WTC11 (cell line): ENCODE results near the gene ACTMAP. TPM values are rescaled to one million over a fixed set of nuclear protein-coding genes. Genes with fewer than 3 reads are reported as not detected.

Source experiments
- ATAC-seq: fragments of 200-7000 bp; cut with Tn5 transposase; 2 replicates; pipeline ENCODE4 v1.10.0; 2021; ENCODE audit warnings: mild to moderate bottlenecking, moderate library complexity
- CTCF ChIA-PET: fragments of 300-600 bp; sonication (Branson Sonifier 250); formaldehyde crosslinking; loops from one replicate; lab custom pipeline; 2021; ENCODE audit warnings: antibody characterized with exemption; lab: Charles Lee
- POLR2A ChIA-PET: fragments of 350-600 bp; sonication (Branson Sonifier 250); formaldehyde crosslinking; loops from one replicate; lab custom pipeline; 2021; ENCODE audit warnings: antibody characterized with exemption; lab: Charles Lee
- DNase-seq: peaks from one replicate; pipeline ENCODE4 v3.0.0; 2021; ENCODE audit warnings: low spot score
- H3K27ac Mint-ChIP-seq: 2 replicates; pipeline ENCODE4 v1.8.0; 2021; ENCODE audit warnings: mixed read lengths
- H3K27me3 Mint-ChIP-seq: 2 replicates; pipeline ENCODE4 v1.8.0; 2021; ENCODE audit warnings: low read depth, mild to moderate bottlenecking, moderate library complexity, mixed read lengths
- H3K36me3 Mint-ChIP-seq: 2 replicates; pipeline ENCODE4 v1.8.0; 2021; ENCODE audit warnings: mixed read lengths
- H3K4me1 Mint-ChIP-seq: 2 replicates; pipeline ENCODE4 v1.8.0; 2022; ENCODE audit warnings: mixed read lengths
- H3K4me3 Mint-ChIP-seq: 2 replicates; pipeline ENCODE4 v1.8.0; 2021; ENCODE audit warnings: mild to moderate bottlenecking, moderate library complexity, mixed read lengths
- H3K9me3 Mint-ChIP-seq: 2 replicates; pipeline ENCODE4 v1.8.0; 2021; ENCODE audit warnings: mixed read lengths
- CREB1 ChIP-seq: sonication (generic); formaldehyde crosslinking; IDR thresholded peaks from 2 replicates; pipeline ENCODE4 v1.8.0; 2023; ENCODE audit warnings: mild to moderate bottlenecking, missing genetic modification reagents
- CREM ChIP-seq: sonication (generic); formaldehyde crosslinking; IDR thresholded peaks from 2 replicates; pipeline ENCODE4 v1.8.1; 2022; ENCODE audit warnings: mild to moderate bottlenecking, missing genetic modification reagents, moderate library complexity
- FOXK1 ChIP-seq: sonication (generic); formaldehyde crosslinking; IDR thresholded peaks from 2 replicates; pipeline ENCODE4 v1.8.0; 2022; ENCODE audit warnings: mild to moderate bottlenecking, moderate library complexity, missing genetic modification reagents
- FOXP1 ChIP-seq: sonication (generic); formaldehyde crosslinking; IDR thresholded peaks from 2 replicates; pipeline ENCODE4 v1.8.0; 2022; ENCODE audit warnings: missing genetic modification reagents, mild to moderate bottlenecking, moderate library complexity, borderline replicate concordance
- FOXP4 ChIP-seq: sonication (generic); formaldehyde crosslinking; IDR thresholded peaks from 2 replicates; pipeline ENCODE4 v1.8.0; 2022; ENCODE audit warnings: mild to moderate bottlenecking, missing genetic modification reagents
- KAT7 ChIP-seq: sonication (generic); formaldehyde crosslinking; IDR thresholded peaks from 2 replicates; pipeline ENCODE4 v1.8.1; 2023; ENCODE audit warnings: missing genetic modification reagents, mild to moderate bottlenecking, borderline replicate concordance
- MAX ChIP-seq: sonication (generic); formaldehyde crosslinking; IDR thresholded peaks from 2 replicates; pipeline ENCODE4 v1.8.0; 2022; ENCODE audit warnings: mild to moderate bottlenecking, missing genetic modification reagents
- MYBL2 ChIP-seq: sonication (generic); formaldehyde crosslinking; IDR thresholded peaks from 2 replicates; pipeline ENCODE4 v1.8.1; 2023; ENCODE audit warnings: mild to moderate bottlenecking, moderate library complexity, missing genetic modification reagents
- SP1 ChIP-seq: sonication (generic); formaldehyde crosslinking; conservative IDR thresholded peaks from 2 replicates; pipeline ENCODE4 v1.8.1; 2022; ENCODE audit warnings: missing genetic modification reagents
- TEAD1 ChIP-seq: sonication (generic); formaldehyde crosslinking; IDR thresholded peaks from 2 replicates; pipeline ENCODE4 v1.8.0; 2022; ENCODE audit warnings: mild to moderate bottlenecking, missing genetic modification reagents
- TEAD4 ChIP-seq: sonication (generic); formaldehyde crosslinking; IDR thresholded peaks from 2 replicates; pipeline ENCODE4 v1.8.0; 2022; ENCODE audit warnings: mild to moderate bottlenecking, missing genetic modification reagents
- USF1 ChIP-seq: sonication (generic); formaldehyde crosslinking; IDR thresholded peaks from 2 replicates; pipeline ENCODE4 v1.8.0; 2022; ENCODE audit warnings: mild to moderate bottlenecking, missing genetic modification reagents
- USF2 ChIP-seq: sonication (generic); formaldehyde crosslinking; IDR thresholded peaks from 2 replicates; pipeline ENCODE4 v1.8.1; 2023; ENCODE audit warnings: mild to moderate bottlenecking, missing genetic modification reagents, moderate library complexity
- ZBTB43 ChIP-seq: sonication (generic); formaldehyde crosslinking; IDR thresholded peaks from 2 replicates; pipeline ENCODE4 v1.8.1; 2023; ENCODE audit warnings: mild to moderate bottlenecking, missing genetic modification reagents
- ZNF281 ChIP-seq: sonication (generic); formaldehyde crosslinking; IDR thresholded peaks from 2 replicates; pipeline ENCODE4 v1.8.0; 2023; ENCODE audit warnings: mild to moderate bottlenecking, missing genetic modification reagents
- total RNA-seq: library from RNA; stranded (reverse); gene quantifications from 3 replicates; pipeline ENCODE4 v1.2.3, GENCODE V29; 2021

The ACTMAP gene
- total RNA-seq, 1 experiment from 2014 or later: 29.6 TPM

GRCh38 chr19:40798683-40799557, 48.6 kb upstream of the ACTMAP start, which contains the start of gene EGLN2:
Gene EGLN2 (plus strand): TSS chr19:40799191. CDS start chr19:40800573, 1,382 bp downstream.
- CTCF ChIA-PET: interaction anchor here (0.6 to 3.3 kb wide), 24 partner anchors 8 to 420 kb away, joined by 3 to 76 read pairs (median 4); partner anchors contain the start of genes ACTMAP, AXL, COQ8B and ITPKC

GRCh38 chr19:40797963-40798682, 47.8 kb upstream of the ACTMAP start:
- peaks cover 9% of the 10 kb centered on the region for H3K36me3 Mint-ChIP-seq
- H3K27ac Mint-ChIP-seq: peak overlapping the region; percentile 98
- CTCF ChIA-PET: interaction anchor here (0.7 to 3.3 kb wide), 23 partner anchors 9 to 421 kb away, joined by 3 to 76 read pairs (median 4); partner anchors contain the start of genes ACTMAP, AXL, COQ8B and ITPKC
- peaks cover 32% of the 10 kb centered on the region for H3K4me1 Mint-ChIP-seq
- no peaks in the 10 kb centered on the region for H3K9me3 Mint-ChIP-seq
- POLR2A ChIA-PET: interaction anchor here (0.7 to 3.0 kb wide), 7 partner anchors 9 to 108 kb away, joined by 3 to 48 read pairs (median 7); partner anchors contain the start of genes ACTMAP, COQ8B, ITPKC and NUMBL
- ATAC-seq (peak; percentile 72), DNase-seq (peak; percentile 85)
- H3K27me3 Mint-ChIP-seq: no peaks in the 10 kb centered on the region
- peak overlapping the region; percentile 86 for H3K4me3 Mint-ChIP-seq
- TF ChIP-seq MYBL2: 0 out of 2 replicates have a peak, but pooled peaks have one; percentile 39
- TF ChIP-seq ZNF281: 0 out of 2 replicates have a peak, but pooled peaks have one; percentile 59
- TF ChIP-seq FOXP4 (CRISPR knock-in tag): 0 out of 2 replicates have a peak, but pooled peaks have one; percentile 37
- peak; percentile 71 for TF ChIP-seq ZBTB43 (CRISPR knock-in tag)
- TF ChIP-seq SP1 (CRISPR knock-in tag): peak; percentile 41; the same call in 1 of the 2 replicates
- TF ChIP-seq TEAD1: no peak
- TF ChIP-seq CREB1 (CRISPR knock-in tag): no peak
- TF ChIP-seq FOXP1 (CRISPR knock-in tag): 0 out of 2 replicates have a peak, but pooled peaks have one; percentile 20
- peak; percentile 90 for TF ChIP-seq MAX (CRISPR knock-in tag)

More at GRCh38 chr19:40798683-40799557, 48.6 kb upstream of the ACTMAP start, which contains the start of gene EGLN2:
- Mint-ChIP-seq H3K4me3 (peak within 1 kb of the TSS; percentile 86), H3K36me3 (peaks cover 9% of the 10 kb centered on the region), H3K4me1 (peaks cover 40% of the 10 kb centered on the region), H3K27me3 (no peaks in the 10 kb centered on the region), H3K9me3 (no peaks in the 10 kb centered on the region), H3K27ac (peak within 1 kb of the TSS; percentile 98)
- TF ChIP-seq SP1 (CRISPR knock-in tag) (peak; percentile 87), TEAD4 (CRISPR knock-in tag) (no peak), CREM (0 out of 2 replicates have a peak, but pooled peaks have one; percentile 45), USF2 (CRISPR knock-in tag) (peak; percentile 97), ZNF281 (no peak), USF1 (CRISPR knock-in tag) (peak; percentile 24), KAT7 (CRISPR knock-in tag) (0 out of 2 replicates have a peak, but pooled peaks have one; percentile 20), FOXK1 (0 out of 2 replicates have a peak, but pooled peaks have one; percentile 15)
- ATAC-seq (peak; percentile 84), DNase-seq (peak; percentile 100)
- POLR2A ChIA-PET: interaction anchor here (0.6 to 3.0 kb wide), 9 partner anchors 8 to 450 kb away, joined by 3 to 48 read pairs (median 6); partner anchors contain the start of genes ACTMAP, COQ8B, ITPKC and NUMBL
